Ishikawa (cell line): ENCODE results near the gene BICC1.

Experiments used
- CEBPB ChIP-seq: IDR thresholded peaks from 2 replicates; pipeline ENCODE4 v1.6.1; 2012
- CREB1 ChIP-seq: IDR thresholded peaks from 2 replicates; pipeline ENCODE4 v1.6.1; 2012; ENCODE audit warnings: low read depth
- EGR1 ChIP-seq: IDR thresholded peaks from 2 replicates; pipeline ENCODE4 v1.6.1; 2012
- EP300 ChIP-seq: IDR thresholded peaks from 2 replicates; pipeline ENCODE4 v1.6.1; 2012; ENCODE audit warnings: borderline replicate concordance
- FOXM1 ChIP-seq: IDR thresholded peaks from 2 replicates; pipeline ENCODE4 v1.6.1; 2012; ENCODE audit warnings: low read depth, borderline replicate concordance
- MAX ChIP-seq: IDR thresholded peaks from 2 replicates; pipeline ENCODE4 v1.6.1; 2012
- NFIC ChIP-seq: IDR thresholded peaks from 2 replicates; pipeline ENCODE4 v1.6.1; 2012
- RAD21 ChIP-seq: IDR thresholded peaks from 2 replicates; pipeline ENCODE4 v1.6.1; 2012; ENCODE audit warnings: low read depth
- REST ChIP-seq: IDR thresholded peaks from 2 replicates; pipeline ENCODE4 v1.6.1; 2012; ENCODE audit warnings: low read depth, mild to moderate bottlenecking
- TAF1 ChIP-seq: IDR thresholded peaks from 2 replicates; pipeline ENCODE4 v1.6.1; 2012; ENCODE audit warnings: low read depth, mild to moderate bottlenecking
- TCF12 ChIP-seq: IDR thresholded peaks from 2 replicates; pipeline ENCODE4 v1.6.1; 2012; ENCODE audit warnings: low read depth
- TEAD4 ChIP-seq: IDR thresholded peaks from 2 replicates; pipeline ENCODE4 v1.6.1; 2012
- USF1 ChIP-seq: IDR thresholded peaks from 2 replicates; pipeline ENCODE4 v1.6.1; 2012
- YY1 ChIP-seq: IDR thresholded peaks from 2 replicates; pipeline ENCODE4 v1.6.1; 2012; ENCODE audit warnings: low read depth
- ZBTB7A ChIP-seq: IDR thresholded peaks from 2 replicates; pipeline ENCODE4 v1.6.1; 2012; ENCODE audit warnings: low read depth

BICC1 gene

GRCh38 chr10:58516671-58517070, 4.0 kb downstream of the BICC1 start:
- TF ChIP-seq CREB1, result no peak
- TF ChIP-seq ZBTB7A, result no peak
- TF ChIP-seq MAX, result no peak
- TF ChIP-seq CEBPB, result no peak
- TF ChIP-seq TEAD4, result no peak
- TF ChIP-seq USF1, result no peak
- TF ChIP-seq TCF12, result no peak
- TF ChIP-seq YY1, result no peak
- no peak for TF ChIP-seq NFIC
- no peak for TF ChIP-seq REST
- no peak for TF ChIP-seq FOXM1
- no peak for TF ChIP-seq RAD21
- no peak for TF ChIP-seq EGR1
- TF ChIP-seq EP300, result no peak
- TF ChIP-seq TAF1, result no peak

- 0 out of 2 replicates have a peak, but pooled peaks have one; percentile 14 for TF ChIP-seq RAD21
- no peak for TF ChIP-seq TEAD4
These were observed 4.4 kb downstream of the BICC1 start for GRCh38 chr10:58517081-58517480.

GRCh38 chr10:58517491-58518355, 5.1 kb downstream of the BICC1 start:
- TF ChIP-seq TAF1 (no peak), YY1 (no peak), EGR1 (no peak), TCF12 (no peak), CREB1 (no peak), MAX (no peak), TEAD4 (no peak), NFIC (no peak), REST (no peak), USF1 (no peak), RAD21 (no peak)

GRCh38 chr10:58518775-58519174, 6.1 kb downstream of the BICC1 start:
- TF ChIP-seq TCF12 (no peak), TAF1 (no peak), CREB1 (no peak), TEAD4 (no peak), NFIC (no peak), ZBTB7A (no peak), USF1 (no peak), EGR1 (no peak), EP300 (no peak)

GRCh38 chr10:58529077-58529728, 16.5 kb downstream of the BICC1 start:
- TF ChIP-seq TCF12 (no peak), EGR1 (no peak), TAF1 (no peak), USF1 (no peak), TEAD4 (no peak), FOXM1 (no peak), ZBTB7A (no peak), MAX (no peak), NFIC (no peak), EP300 (no peak), RAD21 (no peak)
